ENCODE results near the gene GTSE1. TPM values are rescaled to one million over a fixed set of nuclear protein-coding genes. Genes with fewer than 3 reads are reported as not detected.

Gene GTSE1
- total RNA-seq, 1 donor from 2014 or later, result 16.7 TPM

DNA sequence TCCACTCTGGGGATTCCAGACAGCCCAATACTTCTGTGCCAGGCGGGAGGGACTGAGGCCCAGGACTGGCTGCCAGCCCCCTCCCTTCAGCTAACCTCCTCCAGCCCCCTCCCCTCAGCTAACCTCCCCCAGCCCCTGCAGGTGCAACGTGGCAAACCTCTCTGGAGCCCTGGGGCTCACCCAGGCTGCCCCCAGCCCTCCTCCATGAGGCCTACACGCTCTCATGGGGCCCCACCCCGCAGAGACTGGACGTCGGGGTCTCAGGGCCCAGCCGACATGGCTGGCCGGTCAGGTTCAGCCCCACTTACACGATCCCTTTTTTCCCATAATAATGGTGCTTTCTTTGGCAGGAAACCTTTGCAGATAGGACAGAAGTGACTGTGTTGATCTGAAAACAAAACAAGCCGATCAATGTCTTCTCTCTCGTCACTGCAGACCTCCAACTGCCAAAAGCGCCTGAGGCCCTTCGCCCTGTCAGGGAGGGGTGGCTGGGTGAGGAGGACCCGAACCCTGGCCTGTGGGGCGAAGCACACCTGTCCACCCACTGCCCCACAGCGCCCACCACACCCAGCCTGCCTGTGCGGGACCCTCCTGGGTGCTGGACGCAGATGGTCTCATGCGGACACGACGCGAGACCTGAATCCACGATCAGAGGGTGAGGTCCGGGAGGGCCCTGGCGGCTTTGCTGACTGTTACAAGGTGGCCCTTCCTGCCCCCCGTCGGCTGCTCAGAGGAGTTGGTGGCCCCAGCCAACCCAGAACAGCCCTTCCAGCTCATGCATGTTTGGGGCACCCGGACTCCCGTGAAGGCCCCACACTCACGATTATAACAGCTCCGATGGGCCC, 72.4 kb downstream of the GTSE1 start:
- no peak for DNase-seq (ENCODE audit: low spot score in 2 of 2, unreplicated experiment in 2 of 2)
- no peaks in the 10 kb centered on the region for H3K4me1 Mint-ChIP-seq
- H3K36me3 Mint-ChIP-seq, result peaks cover 6% of the 10 kb centered on the region
- H3K27ac Mint-ChIP-seq, result no peak overlapping the region
- H3K4me3 Mint-ChIP-seq, result no peak overlapping the region
- TF ChIP-seq, protein P1, sequence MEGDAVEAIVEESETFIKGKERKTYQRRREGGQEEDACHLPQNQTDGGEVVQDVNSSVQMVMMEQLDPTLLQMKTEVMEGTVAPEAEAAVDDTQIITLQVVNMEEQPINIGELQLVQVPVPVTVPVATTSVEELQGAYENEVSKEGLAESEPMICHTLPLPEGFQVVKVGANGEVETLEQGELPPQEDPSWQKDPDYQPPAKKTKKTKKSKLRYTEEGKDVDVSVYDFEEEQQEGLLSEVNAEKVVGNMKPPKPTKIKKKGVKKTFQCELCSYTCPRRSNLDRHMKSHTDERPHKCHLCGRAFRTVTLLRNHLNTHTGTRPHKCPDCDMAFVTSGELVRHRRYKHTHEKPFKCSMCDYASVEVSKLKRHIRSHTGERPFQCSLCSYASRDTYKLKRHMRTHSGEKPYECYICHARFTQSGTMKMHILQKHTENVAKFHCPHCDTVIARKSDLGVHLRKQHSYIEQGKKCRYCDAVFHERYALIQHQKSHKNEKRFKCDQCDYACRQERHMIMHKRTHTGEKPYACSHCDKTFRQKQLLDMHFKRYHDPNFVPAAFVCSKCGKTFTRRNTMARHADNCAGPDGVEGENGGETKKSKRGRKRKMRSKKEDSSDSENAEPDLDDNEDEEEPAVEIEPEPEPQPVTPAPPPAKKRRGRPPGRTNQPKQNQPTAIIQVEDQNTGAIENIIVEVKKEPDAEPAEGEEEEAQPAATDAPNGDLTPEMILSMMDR (IDR thresholded peaks at IDR 0.05; ENCODE audit: unreplicated experiment), result no peak
- H3K9me3 Mint-ChIP-seq, result no peaks in the 10 kb centered on the region
- H3K27me3 Mint-ChIP-seq (ENCODE audit: low read depth), result no peaks in the 10 kb centered on the region

DNA sequence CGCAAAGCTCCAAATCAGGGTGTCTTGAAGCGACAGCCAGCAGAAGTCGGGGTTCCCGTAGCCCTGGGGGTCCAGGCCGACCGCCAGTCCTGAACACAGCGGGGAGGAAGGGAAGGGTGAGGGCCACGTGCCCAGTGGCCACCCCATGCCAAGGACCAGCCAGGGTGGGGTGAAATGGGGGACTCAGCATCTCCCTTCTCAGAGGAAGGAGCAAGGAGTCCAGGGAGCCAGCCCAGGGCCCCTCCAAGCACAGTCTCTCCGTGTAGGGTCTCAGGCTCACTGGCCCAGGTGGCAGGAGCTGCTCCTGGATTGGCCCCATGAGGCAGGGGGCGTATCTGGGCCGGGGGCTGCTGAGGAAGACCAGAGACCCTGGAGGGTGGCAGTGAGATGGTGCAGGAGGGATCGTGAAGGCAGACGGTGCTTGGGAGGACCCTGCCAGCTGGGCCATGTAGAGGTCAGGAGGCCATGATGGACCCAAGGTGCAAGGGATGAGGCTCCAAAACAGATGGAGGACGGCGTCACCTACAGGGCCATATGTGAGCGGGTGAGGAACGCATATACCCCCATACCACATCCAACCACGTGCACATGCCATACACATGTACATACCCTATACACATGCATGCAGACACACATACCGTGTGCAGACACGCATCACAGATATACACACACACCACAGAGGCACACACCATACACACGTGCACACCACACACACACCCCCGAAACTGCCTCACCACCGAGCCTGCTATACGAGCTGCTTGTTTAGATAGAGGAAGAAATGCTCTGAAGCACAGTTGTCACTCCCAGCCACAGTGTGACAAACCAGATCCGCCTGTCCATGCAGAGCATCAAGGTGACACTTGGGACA, 73.3 kb downstream of the GTSE1 start:
- no peaks in the 10 kb centered on the region for H3K27me3 Mint-ChIP-seq (ENCODE audit: low read depth)
- no peak for DNase-seq (ENCODE audit: low spot score in 2 of 2, unreplicated experiment in 2 of 2)
- TF ChIP-seq, protein P1 (IDR thresholded peaks at IDR 0.05; ENCODE audit: unreplicated experiment), result no peak
- no peaks in the 10 kb centered on the region for H3K9me3 Mint-ChIP-seq
- no peaks in the 10 kb centered on the region for H3K4me1 Mint-ChIP-seq
- no peak overlapping the region for H3K4me3 Mint-ChIP-seq
- H3K36me3 Mint-ChIP-seq, result peaks cover 7% of the 10 kb centered on the region
- no peak overlapping the region for H3K27ac Mint-ChIP-seq

DNA sequence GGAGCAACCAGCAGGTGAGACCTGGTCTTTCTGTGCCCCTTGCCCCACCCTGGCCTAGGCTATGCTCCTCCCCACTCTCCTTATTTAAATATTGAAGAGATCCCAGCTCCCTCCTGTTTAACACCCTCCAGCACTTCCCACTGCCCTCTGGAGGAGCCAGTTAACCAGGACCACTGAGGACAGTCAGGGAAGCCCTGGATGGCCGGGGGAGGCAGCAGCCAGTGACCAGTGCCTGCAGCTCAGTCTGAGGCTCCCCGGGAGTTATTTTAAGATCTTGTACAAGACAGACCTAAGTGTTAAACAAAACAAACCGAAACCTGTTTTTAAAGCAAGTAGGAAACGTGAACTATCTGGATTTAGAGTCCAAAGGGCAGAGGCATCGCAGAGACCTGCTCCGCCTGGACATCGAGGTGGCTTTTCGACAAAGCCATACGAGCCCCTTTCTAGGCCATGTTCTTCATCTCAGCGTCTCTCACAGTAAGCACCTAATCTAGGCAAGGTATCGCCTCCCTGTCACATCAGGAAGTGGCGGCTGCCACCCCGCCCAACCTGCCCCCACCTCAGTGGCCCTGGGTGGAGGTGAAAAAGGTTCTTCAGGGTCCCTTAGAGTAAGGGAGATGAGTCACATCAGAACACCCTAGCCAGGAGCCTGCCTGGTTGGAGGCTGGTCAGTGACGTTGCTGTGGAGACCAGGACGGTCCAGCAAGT, 74.1 kb downstream of the GTSE1 start:
- H3K9me3 Mint-ChIP-seq, result peaks cover 1% of the 10 kb centered on the region
- H3K4me1 Mint-ChIP-seq, result no peaks in the 10 kb centered on the region
- no peak overlapping the region for H3K27ac Mint-ChIP-seq
- peaks cover 13% of the 10 kb centered on the region for H3K36me3 Mint-ChIP-seq
- TF ChIP-seq, protein P1 (IDR thresholded peaks at IDR 0.05; ENCODE audit: unreplicated experiment), result no peak
- no peak overlapping the region for H3K4me3 Mint-ChIP-seq
- DNase-seq (ENCODE audit: low spot score in 2 of 2, unreplicated experiment in 2 of 2), result no peak
- H3K27me3 Mint-ChIP-seq (ENCODE audit: low read depth), result no peaks in the 10 kb centered on the region

DNA sequence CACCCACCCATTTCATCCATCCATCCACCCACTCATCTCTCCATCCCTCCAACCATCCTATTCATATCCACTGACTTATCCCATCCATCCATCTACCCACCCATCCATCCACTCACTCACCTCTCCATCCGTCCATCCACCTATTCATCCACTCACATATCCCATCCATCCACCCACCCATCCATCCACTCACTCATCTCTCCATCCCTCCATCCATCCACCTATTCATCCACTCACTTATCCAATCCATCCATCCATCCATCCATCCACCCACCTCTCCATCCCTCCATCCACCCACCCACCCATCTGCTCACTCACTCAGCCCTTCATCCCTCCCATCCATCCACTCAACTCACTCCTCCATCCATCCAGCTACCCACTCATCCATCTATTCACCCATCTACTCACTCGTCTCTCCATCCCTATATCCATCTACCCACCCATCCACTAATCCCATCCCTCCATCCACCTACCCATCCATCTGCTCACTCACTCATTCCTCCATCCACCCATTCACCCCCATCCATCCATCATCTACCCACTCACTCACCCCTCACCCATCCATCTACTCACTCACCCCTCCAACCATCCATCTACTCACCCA, 75.1 kb downstream of the GTSE1 start:
- H3K27ac Mint-ChIP-seq, result no peak overlapping the region
- peaks cover 21% of the 10 kb centered on the region for H3K36me3 Mint-ChIP-seq
- no peaks in the 10 kb centered on the region for H3K4me1 Mint-ChIP-seq
- no peak for DNase-seq (ENCODE audit: low spot score in 2 of 2, unreplicated experiment in 2 of 2)
- H3K27me3 Mint-ChIP-seq (ENCODE audit: low read depth), result no peaks in the 10 kb centered on the region
- no peak overlapping the region for H3K4me3 Mint-ChIP-seq
- TF ChIP-seq, protein P1 (IDR thresholded peaks at IDR 0.05; ENCODE audit: unreplicated experiment), result no peak
- H3K9me3 Mint-ChIP-seq, result peaks cover 5% of the 10 kb centered on the region

DNA sequence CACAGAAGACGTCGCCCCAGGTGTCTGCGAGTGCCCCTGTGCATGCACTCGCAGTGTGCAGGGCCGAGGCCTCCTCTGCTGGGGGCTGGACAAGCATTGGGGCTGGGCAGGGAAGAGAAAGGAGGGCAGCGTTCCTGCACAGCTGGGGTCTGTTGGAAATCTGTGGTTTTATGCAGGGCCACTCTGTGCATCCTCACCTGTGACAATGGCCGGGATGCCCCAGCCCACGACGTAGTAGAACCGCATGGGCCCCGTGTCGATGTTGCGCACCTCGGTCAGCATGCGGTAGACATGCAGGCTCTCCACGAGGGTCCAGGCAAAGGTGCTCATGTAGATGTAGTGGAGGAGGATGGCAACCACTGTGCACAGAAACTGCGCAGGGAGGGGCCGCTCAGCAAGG, 76.0 kb downstream of the GTSE1 start:
- Mint-ChIP-seq H3K27ac (no peak overlapping the region), H3K36me3 (peaks cover 29% of the 10 kb centered on the region), H3K4me1 (peaks cover 3% of the 10 kb centered on the region), H3K9me3 (peaks cover 5% of the 10 kb centered on the region), H3K27me3 (ENCODE audit: low read depth) (no peaks in the 10 kb centered on the region), H3K4me3 (no peak overlapping the region)
- DNase-seq (ENCODE audit: low spot score in 2 of 2, unreplicated experiment in 2 of 2), result no peak
- TF ChIP-seq, protein P1 (IDR thresholded peaks at IDR 0.05; ENCODE audit: unreplicated experiment), result no peak

Data from mesothelial cell of epicardium (in vitro differentiated cells).